ENCODE measurements around the gene CARNS1.
A peak's percentile ranks its signal among the peaks of the same experiment; 100 is the strongest.
"Not testable (repeated sequence)": the region's sequence is repeated elsewhere in the genome, so short reads cannot be mapped to it uniquely, and the experiment has no call there.

CARNS1 gene

DNA sequence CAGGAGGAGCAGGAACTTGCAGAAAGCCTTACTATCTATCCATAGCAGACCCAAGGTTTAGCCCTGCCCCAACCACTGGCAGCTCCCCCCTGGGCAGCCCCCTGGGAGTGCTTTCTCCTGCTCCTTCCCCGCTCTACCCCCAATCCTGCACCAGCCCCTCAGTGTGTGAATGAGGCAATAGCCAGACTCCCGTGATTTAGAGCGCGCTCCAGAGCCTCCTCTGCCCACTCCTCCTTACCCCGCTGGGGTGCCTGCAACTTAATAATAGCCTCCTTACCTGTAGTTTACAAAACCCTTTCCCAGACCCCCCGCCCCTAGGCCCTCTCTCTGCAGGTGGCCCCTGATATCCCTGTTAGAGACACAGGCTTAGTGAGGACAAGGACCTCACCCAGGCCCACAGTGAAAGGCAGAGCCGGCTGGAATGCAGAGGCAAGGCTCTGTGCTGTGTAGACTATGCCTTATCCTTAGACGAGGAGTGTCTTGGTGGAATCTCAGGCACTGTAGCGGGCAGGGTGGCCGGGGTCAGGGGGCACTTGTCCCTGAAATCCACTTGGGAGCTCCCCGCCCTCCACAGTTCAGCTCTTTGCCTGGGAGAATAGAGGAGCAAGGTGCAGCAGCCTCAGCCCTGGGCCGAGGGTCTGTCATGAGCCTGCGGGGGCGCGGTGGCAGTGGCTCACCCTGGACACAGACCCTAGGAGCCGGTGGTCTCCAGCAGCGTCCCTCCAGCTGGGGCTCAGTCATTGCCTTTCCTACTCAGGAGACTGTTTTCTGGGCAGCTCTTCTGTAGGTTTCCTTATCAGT, 4.3 kb upstream of the CARNS1 start:
- DNase-seq, result no peak

DNA sequence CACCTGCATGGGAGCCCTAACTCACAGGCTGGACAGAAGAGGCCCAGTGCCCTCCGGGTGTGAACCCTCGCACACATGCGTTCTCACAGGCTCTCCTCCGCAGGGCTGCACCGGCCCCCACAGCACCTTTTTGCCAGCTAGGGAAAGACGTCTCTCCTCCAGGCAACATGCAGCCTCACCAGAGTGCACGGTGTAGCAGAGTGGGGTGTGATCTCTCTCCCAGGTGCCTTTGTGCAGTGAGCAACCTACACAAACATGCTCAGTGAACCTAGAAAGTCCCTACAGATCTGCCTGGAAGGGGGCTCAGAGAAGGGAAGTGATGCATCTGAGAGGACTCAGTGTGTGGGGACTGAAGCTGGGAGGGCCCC, 3.7 kb upstream of the CARNS1 start:
- peak in 1 of 2 experiments; percentile 33 for DNase-seq

DNA sequence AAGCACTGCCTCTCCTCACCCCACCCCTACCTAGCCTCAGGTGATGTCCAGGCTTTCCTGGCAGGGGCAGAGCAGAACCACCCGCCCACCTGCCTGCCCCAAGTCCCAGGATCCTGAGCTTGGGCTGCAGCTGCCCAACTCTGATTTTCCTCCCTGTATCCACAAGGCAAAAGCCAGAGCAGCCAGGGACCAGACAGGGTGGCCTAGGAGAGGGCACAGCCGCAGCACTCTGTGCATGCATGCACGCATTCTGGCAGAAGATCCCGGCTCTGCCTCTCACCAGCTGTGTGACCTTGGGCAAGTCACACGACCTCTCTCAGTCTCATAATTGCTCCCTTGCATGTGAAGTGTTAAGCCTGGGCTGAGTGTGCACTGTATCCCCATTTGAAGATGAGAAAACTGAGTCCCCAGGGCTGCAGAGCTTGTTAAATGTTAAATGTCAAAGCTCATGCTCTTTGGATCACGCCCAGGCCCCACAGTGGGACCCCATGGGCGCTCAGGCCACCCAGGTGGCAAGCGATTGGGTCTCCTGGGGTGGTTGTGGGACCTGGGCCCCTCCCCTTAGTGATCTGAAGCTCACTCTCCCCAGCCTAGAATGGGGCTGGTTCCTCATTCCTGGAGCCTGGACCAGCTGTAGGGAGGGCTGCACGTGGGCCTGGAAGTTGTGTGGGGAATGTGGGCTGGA, 2.8 kb upstream of the CARNS1 start:
- DNase-seq, result peak in 1 of 2 experiments; percentile 24

DNA sequence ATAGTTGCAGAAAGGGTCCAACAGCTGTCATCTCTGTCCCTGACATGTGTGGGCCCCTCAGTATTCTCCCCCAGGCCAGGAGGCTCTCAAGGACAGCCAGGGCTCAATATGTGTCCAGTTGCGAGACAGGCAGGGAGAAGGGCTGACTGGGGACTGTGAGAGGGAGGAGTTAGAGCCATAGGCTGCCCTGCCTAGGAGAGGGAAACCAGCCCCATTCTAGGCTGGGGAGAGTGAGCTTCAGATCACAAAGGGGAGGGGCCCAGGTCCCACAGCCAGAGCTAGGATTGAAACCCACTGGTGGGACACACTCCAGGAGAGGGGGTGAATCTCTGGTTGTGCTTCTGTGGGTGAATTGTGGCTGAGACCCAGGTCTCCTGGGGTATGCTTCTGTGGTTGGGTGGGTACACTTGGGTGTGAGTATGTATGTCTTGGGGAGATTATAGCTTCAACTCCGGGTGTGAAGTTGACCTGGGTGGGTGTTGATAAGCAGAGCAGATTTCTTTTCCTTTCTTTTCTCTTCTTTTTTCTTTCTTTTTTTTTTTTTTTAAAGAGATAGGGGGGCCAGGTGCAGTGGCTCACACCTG, 2.1 kb upstream of the CARNS1 start:
- peak in 1 of 2 experiments; percentile 25 for DNase-seq

DNA sequence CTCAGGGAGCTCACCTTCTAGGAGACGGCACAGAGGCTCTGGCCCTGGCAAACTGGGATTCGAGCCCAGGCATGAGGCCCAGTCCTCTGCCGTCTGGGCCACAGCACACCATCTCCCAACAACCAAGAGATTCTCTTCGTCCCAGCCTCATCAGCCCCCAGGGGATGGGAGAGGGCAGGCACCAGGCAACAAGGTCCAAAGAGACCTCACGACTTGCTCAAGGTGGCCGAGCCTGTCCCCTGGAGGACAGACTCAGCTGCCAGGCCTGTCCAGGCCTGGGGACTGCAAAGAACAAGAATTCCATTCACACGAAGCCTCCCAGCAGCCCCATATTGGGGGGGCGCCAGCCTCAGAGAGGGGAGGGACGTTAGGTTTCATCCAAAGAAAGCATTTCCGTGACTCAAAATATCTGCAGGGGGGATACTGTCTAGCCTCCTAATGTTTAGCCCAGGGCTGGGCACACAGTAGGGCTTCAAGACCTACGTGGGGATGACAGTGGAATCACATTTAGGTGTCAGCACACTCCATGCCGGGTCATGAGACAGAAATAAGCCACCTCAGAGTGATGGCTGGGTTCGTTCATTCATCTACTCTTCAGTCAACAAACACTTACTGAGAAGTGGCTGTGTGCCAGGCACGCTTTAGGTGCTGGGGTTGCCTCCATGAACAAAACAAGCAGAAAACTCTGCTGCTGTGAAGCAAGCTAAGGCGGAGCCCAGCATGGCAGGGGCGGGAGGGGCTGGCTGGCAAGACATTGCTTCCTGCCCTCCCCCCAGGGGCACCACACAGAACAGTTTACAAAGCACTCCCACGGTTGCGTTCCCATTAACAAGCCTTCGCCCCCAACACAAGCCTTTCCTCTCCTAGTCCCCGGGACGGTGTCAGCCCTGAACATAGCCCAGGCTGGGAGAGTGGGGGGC, 1.2 kb downstream of the CARNS1 start:
- peak in 1 of 2 experiments; percentile 62 for DNase-seq

DNA sequence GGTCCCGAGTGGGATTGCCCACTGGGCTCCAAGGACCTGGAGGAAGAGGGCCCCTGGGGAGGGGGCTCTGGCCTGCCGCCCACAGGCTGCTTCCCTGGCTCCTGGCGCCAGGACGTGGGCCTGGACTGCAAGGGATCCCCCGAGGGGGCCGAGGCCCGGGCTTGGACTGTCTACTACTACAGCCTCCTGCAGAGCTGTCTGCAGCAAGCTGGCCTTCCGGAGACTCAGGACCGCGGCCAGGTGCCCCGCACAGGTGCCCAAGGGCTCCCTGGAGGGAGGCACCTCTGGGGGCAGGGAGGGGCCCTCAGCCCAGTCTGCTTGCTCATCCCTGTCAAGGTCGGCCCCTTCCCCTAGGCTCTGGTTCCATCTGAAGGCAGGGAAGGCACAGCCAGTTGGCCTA, 1.9 kb downstream of the CARNS1 start:
- DNase-seq, result no peak

DNA sequence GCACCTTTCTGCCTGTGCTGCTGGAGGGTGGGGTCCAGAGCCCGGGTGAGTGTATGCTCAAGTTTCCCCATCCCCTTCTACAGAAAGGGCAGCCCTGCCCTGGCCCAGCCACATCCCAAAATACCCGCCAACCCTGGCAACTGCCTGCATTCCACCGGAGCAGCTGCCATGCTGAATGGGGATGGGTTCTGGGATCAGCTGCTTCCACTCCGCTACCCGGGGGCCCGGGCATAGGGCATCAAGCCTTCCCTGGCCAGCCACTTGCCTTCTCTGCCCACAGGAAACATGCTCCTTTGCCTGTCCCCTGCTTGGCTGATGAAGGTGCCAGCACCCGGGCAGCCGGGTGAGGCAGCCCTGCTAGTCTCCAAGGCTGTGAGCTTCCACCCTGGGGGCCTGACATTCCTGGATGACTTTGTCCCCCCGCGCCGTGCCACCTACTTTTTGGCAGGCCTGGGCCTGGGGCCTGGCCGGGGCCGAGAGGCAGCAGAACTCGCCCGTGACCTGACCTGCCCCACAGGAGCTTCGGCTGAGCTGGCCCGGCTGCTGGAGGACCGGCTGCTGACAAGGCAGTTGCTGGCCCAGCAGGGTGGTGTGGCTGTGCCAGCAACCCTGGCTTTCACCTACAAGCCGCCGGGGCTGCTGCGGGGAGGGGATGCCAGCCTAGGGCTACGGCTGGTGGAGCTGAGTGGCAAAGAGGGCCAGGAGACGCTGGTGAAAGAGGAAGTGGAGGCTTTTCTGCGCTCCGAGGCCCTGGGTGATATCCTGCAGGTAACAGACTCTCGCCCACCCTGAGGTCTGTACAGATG, 3.2 kb downstream of the CARNS1 start:
- DNase-seq, result peak; percentile 53 to 59

DNA sequence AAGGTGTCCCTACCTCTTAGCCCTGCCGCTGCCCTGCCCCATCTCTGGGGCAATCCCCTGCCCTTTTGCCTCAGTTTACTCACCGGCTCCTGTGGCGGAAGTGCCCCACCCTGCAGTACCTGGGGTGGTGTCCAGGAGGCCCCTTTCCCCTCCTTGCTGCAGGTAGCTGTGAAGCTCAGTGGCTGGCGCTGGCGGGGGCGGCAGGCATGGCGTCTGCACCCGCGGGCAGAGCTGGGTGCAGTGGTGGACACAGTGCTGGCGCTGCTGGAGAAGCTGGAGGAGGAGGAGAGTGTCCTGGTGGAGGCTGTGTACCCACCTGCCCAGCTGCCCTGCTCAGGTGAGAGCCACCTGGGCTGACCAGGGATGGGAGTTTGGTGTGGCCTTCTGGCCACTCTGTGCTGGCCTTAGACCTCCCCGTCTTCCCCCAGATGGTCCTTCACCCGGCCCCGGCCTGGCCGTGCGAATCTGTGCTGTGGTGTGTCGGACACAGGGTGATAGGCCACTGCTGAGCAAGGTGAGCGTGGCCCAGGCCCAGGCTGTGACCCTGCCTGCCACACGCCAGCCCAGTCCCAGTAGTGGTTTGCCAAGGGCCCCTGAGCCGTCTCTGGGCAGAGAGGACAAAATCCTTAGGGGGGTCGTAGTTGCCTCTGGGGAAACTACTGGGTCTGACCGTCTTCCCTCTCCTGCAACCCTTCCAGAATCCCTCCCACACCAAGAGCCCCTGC, 4.0 kb downstream of the CARNS1 start:
- peak in 1 of 2 experiments; percentile 41 for DNase-seq

DNA sequence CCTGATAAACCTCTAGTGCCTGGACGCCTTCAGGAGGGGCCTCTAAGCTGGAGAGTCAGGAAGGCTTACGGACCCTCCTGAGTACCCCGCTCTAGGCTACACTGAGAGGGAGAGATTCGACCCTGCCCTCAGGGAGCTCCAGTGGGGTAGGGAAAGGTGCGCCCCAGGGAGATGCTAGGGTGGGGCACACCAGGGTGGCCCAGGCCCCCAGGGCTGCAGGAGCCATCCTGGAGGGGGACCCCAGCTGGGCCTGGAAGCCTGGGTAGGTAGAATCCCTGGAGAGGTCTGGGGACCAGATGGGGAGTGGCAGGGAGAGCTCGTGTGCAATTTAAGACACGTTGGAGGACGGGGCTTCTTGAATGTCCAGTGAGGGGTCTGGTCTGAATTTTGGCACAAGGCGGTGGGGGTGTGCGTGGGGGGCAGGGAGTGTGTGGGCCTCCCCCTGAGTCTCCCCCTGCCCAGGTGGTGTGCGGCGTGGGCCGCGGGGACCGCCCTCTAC, 4.7 kb downstream of the CARNS1 start:
- peak; percentile 58 to 65 for DNase-seq

DNA sequence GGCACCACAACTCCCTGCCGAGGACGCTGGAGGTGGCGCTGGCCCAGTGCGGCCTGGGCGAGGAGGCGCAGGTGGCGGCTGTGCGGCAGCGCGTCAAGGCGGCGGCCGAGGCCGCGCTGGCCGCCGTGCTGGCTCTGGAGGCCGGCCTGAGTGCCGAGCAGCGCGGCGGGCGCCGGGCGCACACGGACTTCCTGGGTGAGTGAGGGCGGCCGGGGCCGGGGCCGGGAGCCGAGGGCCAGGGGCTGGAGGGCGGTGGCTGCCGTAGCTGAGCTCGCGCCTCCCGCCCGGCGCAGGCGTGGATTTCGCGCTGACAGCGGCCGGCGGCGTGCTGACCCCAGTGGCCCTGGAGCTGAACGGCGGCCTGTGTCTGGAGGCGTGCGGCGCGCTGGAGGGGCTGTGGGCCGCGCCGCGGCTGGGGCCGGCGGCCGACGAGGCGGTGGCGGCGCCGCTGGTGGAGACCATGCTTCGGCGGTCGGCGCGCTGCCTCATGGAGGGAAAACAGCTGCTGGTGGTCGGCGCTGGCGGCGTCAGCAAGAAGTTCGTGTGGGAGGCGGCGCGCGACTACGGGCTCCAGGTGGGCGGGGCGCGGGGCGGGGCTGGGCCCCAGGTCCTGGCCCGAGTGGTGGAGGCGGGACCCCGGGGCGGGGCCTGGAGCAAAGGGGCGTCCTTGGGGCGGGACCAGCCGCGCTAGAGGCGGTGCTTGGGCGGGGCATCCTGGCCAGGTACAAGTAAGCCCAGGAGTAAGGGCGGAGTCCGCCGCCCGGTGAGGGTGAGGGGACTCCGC, 5.4 kb downstream of the CARNS1 start:
- peak; percentile 99 to 100 for DNase-seq

DNA sequence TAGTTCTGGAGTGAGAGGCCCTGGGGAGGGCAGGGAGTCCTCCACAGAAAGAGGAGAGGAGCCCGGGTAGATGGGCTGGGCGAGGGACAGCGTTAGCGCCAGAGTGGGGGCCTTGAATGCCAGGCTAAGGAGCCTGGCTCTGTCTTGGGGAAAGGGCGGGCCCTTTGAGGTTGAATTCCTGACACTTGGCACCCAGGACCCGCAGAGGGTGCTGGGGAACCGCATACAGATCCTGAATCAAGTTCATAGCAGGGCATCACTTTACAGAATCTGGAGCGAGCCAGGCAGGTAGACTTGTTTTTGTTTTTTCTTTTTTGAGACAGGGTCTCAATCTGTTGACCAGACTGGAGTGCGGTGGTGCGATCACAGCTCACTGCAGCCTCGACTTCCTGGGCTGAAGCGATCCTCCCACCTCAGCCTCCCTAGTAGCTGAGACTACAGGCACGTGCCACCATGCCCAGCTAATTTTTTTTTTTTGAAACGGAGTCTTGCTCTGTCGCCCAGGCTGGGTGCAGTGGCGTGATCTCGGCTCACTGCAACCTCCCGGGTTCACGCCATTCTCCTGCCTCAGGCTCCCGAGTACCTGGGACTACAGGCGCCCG, 6.1 kb downstream of the CARNS1 start:
- DNase-seq, result no peak

DNA sequence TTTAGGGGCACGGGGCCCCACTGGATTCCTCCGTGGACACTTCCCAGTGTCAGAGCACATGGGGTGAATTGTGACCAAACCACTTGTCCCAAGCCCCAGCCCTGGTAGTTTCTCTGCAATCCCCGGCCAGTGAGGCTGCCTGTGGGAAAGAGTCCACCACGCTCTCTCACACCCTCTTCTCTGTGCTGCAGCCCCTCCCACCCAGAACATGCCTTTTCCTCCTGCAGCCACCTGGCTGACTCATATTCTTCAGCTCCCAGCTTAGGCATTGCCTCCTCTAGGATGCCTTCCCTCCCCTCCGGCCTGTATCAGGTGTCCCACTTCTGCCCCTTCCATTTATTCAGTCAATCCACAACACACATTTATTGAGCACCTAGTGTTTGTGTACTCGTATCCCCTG, 7.4 kb downstream of the CARNS1 start:
- no peak for DNase-seq

DNA sequence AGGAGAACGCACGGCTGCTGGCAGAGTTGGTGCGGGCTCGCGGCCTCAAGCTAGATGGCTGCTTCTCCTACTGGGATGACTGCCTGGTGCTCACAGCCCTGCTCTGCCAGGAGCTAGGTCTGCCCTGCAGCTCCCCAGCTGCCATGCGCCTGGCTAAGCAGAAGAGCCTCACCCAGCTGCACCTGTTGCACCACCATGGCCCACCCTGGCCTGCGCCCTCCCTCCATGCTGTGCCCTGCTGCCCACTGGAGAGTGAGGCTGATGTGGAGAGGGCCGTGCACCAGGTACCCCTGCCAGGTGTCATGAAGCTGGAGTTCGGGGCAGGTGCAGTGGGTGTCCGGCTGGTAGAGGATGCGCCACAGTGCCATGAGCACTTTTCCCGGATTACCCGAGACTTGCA, 8.0 kb downstream of the CARNS1 start:
- no peak for DNase-seq

DNA sequence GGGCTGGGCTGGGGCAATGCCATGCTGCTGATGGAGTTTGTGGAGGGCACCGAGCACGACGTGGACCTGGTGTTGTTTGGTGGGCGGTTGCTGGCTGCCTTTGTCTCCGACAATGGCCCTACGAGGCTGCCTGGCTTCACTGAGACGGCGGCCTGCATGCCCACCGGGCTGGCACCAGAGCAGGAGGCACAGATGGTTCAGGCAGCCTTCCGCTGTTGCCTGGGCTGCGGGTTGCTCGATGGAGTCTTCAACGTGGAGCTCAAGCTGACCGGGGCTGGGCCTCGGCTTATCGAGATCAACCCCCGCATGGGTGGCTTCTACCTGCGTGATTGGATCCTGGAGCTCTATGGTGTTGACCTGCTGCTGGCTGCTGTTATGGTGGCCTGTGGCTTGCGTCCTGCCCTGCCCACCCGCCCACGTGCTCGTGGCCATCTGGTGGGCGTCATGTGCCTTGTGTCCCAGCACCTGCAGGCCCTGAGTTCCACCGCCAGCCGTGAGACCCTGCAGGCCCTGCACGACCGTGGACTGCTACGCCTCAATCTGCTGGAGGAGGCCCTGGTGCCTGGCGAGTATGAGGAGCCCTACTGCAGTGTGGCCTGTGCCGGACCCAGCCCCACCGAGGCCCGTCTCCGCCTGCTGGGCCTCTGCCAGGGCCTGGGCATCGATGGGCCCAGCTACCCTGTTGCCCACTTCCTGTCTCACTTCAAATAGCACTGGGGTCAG, 8.6 kb downstream of the CARNS1 start:
- no peak for DNase-seq

DNA sequence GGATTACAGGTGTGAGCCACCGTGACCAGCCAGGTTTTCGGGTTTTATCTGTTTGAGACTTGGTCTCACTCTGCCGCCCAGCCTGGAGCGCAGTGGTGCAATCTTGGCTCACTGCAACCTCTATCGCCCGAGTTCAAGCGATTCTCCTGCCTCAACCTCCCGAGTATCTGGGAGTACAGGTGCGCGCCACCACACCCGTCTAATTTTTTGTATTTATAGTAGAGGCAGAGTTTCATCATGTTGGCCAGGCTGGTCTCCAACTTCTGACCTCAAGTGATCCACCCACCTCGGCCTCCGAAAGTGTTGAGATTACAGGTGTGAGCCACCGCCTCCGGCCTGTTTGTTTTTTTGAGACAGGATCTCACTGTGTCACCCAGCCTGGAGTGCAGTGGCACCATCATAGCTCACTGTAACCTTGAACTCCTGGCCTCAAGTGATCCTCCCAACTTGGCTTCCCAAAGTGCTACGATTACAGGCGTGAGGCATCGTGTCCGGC, 11.9 kb downstream of the CARNS1 start:
- not testable (repeated sequence) for DNase-seq

DNA sequence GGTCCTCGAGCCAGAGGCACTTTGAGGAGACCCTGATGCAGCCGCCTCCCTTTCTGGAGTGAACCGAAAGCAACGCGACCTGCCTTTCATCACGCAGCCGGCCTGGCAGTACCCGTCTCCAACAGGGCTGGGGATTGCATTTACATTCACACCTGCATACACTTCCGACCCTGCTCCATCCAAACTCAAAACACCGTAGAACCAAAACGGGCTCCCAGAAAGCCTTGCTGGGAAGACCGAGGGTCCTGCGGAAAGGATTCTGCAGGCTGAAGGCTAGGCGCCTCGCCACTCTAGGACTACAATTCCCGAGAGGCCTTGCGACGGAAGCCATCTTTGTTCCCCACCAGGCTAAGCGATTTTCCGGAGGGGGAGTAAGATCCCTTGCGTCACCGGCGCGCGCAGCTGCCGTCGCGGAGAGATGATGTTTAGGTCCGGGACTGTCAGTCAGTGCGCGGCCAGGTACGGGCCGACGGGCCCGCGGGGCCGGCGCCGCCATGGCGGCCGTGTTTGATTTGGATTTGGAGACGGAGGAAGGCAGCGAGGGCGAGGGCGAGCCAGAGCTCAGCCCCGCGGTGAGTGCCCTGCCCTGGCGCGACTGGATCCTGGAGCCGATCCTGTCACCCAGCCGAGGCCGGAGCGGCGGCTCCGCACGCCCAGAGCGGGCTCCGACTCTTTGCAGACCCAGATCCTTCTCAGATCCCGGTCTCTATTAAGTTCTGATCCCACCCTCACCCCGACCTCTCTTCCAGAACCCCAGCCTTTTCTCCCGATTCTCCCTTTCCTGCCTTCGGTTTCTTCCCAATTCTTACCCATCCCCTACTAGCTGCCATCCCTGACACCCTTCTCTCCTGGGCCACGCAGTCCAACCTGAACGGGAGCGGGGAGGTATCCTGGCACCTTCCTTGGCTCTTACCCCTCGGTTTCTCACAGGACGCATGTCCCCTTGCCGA, 12.8 kb downstream of the CARNS1 start, which contains the start of gene RPS6KB2:
RPS6KB2 (plus strand) TSS at position 443 of the 950 bp plus-strand sequence; CDS start at position 495, 52 bp downstream.
- peak; percentile 100 for DNase-seq

DNA sequence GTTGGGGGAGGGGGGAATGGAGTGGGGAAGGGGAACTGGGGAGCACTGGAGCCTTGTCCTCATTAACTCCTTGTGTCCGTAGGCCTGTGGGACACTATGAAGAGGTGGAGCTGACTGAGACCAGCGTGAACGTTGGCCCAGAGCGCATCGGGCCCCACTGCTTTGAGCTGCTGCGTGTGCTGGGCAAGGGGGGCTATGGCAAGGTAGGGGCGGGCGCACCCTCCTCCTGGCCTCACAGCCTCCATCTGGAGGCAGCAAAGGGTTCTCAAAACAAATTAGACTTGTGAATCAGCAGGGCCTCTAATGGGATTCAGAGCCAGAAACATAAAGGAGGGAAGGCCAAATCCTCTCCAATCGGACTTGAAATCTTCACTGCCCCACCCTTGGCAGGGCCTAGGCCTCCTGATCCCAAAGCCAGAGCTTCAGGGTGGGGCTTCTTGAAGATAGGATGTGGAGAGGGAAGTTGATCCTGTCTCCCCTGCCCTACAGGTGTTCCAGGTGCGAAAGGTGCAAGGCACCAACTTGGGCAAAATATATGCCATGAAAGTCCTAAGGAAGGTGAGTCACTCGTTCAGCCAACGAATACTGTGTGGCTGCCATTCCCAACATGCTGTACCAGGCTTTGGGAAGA, 13.7 kb downstream of the CARNS1 start:
- DNase-seq, result no peak
